Activated CD4-positive, CD25-positive, alpha-beta regulatory T cell (primary cell): ENCODE data around the gene NELL1.

Source experiments
- DNase-seq, 4 experiments: peaks; one replicate each; lab custom pipeline; 2025; lab: John Stamatoyannopoulos, UW

The NELL1 gene

GRCh38 chr11:20966489-20966888 lies 297.1 kb downstream of the NELL1 start:
- no peak for DNase-seq

DNA sequence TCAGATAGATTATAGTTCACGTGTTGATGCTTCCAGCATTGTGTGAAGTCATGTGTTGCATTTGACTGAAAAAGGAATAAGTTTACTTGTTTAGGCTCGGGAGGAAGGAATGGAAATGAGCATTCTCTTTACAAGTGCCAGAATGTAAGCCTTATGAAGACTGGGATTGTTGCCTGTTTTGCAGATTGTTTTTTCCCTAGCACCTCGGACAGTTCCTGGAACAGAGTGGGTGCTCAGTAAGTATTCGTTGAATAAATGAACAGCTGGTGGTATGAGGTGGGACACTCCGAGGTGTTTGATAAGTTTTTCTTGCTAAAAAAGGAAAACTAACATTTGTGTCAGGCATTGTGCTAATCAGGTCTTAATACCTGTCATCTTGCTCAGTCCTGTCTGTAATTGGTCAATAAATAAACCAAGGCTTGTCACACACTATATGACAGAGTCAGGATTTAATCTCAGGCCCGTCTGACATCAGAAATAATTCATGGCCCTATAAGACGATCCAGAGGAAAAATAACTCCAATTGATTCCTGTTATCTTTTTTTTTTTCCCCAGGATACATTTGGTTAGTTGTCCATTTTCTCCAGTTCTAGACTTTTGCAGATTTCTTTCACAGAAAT lies 304.7 kb downstream of the NELL1 start:
- DNase-seq: no peak

- DNase-seq: no peak
Observed at GRCh38 chr11:20980736-20981135, 311.4 kb downstream of the NELL1 start.

- DNase-seq: no peak
Observed at GRCh38 chr11:20990447-20990846, 321.1 kb downstream of the NELL1 start.

DNA sequence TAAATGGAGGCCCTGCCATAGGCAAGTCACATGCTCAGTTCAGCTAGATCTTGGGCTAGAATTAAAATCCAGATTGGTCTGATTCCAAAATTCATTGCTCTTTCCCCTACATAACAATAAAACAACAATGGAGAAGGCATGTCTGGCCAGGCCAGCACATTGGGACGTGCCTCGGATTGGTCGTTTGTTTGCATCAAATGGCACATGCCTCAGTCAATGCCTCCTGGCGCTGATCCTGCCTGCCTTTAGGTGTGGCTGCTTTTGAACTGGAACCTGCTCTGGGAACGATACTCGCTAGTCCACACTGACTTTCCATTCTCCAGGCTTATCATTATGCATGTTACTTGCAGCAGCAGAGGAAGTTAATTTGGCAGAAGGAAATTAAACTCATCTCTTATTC lies 322.1 kb downstream of the NELL1 start:
- DNase-seq: no peak

DNA sequence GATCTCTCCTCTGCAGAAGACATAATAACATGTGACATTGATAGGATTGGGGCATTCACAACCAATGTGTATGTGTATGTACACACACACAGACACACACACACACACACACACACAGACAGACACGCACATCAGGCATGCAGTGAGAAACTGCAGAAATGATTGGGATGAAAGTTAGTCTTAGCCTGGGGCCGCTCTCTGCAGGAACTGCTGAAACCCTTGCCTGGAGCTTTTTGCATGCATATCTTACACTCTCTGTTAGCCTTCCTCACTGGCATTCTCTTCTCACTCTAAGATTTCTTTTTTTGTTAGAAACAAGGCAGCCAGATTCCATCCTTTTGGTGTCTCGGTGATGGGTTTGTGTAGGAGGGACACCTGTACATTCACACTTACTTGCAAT lies 337.9 kb downstream of the NELL1 start:
- no peak for DNase-seq

- DNase-seq: no peak
Observed at GRCh38 chr11:21018248-21018647, 348.9 kb downstream of the NELL1 start.

- no peak for DNase-seq
Observed at GRCh38 chr11:21026685-21027084, 357.3 kb downstream of the NELL1 start.

- no peak for DNase-seq
Observed at GRCh38 chr11:21037850-21038249, 368.5 kb downstream of the NELL1 start.

- no peak for DNase-seq
Observed at GRCh38 chr11:21038801-21039200, 369.4 kb downstream of the NELL1 start.

DNA sequence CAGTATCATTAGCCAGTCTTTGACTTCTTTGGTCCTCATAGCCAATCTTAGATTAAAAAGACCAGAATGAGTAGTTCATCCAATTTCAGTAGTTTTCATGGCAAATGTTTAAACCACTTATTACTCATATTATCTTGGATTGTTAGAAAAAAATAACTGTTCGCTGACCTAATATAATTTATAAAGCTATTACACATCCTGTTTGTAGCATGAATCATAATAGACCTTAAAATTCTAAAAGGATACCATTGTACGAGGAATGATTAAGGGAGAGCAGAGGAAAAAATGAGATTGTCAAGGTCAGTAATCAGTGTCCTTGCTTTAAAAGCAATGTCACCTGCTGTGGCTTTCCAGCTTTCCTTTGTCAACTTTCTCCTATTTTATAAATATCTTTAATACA lies 371.2 kb downstream of the NELL1 start:
- DNase-seq: no peak

GRCh38 chr11:21048626-21049025 lies 379.2 kb downstream of the NELL1 start:
- DNase-seq: no peak

- DNase-seq: no peak
Observed at GRCh38 chr11:21053466-21053865, 384.1 kb downstream of the NELL1 start.

DNA sequence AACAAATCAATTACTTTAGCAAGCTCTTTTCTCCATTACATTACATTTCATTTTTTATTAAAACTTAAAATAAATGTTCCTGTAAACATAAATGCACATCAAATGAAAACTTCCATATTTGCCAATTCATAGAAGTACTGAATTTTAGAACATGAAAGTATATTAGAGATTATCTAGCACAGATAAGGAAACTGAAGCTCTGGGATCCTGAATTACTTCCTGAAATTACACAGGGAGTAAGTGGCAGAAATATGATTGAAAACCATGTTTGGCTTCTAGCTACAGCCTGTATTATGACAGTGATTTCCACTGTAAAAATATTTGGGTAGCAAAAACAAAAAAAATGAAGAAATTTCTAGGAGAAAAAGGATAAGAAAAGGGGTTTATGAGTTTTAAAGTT lies 387.3 kb downstream of the NELL1 start:
- DNase-seq: no peak

DNA sequence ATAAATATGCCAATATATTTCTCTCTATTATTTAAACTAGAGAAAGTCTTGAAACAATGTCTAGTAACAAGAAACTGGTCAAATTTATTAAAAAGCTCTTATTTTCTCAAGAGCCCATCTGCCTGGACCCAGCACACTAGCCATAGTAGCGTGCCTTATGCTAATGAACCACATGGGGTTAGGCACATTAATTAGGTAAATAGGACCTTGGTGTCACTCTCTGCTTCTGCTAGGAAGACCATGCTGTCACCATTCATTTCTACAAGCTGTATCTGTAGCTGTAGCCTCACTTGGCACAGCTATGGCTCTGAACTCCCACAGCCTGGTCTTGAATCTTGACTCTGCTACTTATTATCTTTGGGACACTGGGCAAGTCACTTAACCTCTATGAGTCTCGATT lies 390.5 kb downstream of the NELL1 start:
- no peak for DNase-seq

DNA sequence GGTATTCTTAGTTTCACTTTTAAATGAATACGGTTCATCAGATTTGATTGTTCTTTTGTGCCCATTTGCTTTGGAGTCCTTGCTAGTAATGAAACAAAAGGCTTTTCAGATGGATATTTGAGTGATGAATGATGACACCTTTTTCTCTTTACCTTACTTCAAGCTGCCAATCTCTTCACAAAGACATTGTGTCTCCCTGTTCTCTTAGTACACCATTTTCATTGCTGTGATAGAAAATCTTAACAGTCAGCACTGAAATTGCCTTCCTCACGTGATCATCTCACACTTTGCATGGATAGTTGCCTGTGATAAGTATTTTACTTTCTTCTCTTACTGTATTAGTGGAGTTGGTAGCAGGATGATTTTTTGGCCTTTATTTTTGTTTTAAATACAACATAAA lies 396.6 kb downstream of the NELL1 start:
- no peak for DNase-seq

DNA sequence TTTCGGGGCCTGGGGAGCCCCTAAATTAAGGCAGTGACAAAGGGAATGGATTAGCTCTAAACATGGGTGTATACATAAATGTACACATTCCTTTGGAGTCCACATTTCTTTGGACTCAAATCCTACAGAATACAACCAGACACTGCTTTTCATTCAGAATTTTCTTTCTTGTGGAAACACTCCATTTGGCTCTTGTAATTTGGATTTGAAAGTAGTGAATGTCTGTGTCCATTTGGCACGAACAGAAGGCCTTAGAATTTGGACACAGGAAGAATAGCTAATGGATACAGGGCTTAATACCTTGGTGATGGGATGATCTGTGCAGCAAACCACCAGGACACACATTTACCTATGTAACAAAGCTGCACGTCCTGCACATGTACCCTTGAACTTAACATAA lies 399.5 kb downstream of the NELL1 start:
- DNase-seq: no peak

DNA sequence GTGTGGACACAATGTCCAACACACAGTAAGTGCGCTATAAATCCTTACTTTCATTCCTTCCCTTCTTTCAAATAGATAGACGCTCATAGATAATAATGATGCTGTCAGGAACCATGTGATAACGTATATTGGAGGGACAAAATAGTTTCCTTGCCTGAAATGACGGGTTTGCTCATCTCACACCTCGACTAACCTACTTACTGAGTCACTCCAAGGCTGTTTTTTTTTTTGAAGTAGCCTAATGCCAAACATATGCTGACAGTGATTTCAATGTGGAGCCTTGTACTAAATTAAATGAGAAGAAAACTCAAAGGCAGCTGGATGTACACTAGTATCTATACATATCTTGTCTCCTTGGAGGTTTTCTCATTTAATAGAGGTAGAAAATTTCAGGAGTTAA lies 400.5 kb downstream of the NELL1 start:
- DNase-seq: no peak

DNA sequence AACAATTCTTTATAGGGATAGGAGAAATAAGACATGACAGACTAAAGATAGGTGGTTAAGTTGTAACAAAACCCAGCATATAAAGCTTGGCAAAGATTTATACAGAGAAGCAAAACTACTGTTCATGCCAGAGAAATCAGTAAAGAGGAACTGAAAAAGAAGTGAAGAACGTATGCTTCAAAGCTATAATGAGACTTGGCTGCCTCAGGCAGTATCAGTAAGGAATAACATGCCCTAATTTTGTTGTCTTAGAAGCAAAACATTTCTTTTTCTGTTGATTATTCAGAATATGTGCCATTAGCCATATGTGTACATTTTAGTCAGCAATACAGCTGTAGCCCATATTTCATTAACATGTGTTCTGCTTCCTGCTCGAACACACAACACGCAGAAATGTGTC lies 403.2 kb downstream of the NELL1 start:
- no peak for DNase-seq

- no peak for DNase-seq
Observed at GRCh38 chr11:21082853-21083252, 413.5 kb downstream of the NELL1 start.

- no peak for DNase-seq
Observed at GRCh38 chr11:21088930-21089329, 419.5 kb downstream of the NELL1 start.

DNA sequence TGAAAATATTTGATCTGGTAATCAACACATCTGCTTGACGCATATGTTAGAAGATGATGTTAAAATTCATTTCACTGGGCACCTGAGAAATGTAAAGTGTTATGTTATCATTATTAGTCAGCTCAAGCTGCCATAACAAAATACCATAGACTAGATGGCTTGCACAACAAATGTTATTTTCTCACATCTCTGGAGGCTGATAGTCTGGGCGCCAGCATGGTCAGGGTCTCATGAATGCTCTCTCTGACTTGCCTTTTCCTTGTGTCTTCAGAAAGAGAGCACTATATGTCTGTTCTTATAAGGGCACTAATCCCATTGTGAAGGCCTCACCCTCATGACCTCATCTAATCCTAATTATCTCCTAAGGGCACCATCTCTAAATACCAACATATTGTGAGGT lies 435.3 kb downstream of the NELL1 start:
- no peak for DNase-seq

GRCh38 chr11:21105196-21105917 lies 436.0 kb downstream of the NELL1 start:
- DNase-seq: no peak

- no peak for DNase-seq
Observed at GRCh38 chr11:21109341-21109740, 440.0 kb downstream of the NELL1 start.
